Psoas muscle (tissue), 8 donors: ENCODE results near the gene RAB4A. TPM values are rescaled to one million over a fixed set of nuclear protein-coding genes. Genes with fewer than 3 reads are reported as not detected.

Experiments
- ATAC-seq, 4 donors: fragments of 200-7000 bp; cut with Tn5 transposase; one replicate each; pipeline ENCODE4 v1.9.1; 2020; ENCODE audit warnings: moderate library complexity in 3 of 4, mild to moderate bottlenecking in 2 of 4
- DNase-seq, 2 donors: peaks; one replicate each; pipeline ENCODE4 v3.0.0-alpha.2; 2020
- H3K27ac ChIP-seq: fragments of 200-600 bp; one replicate; pipeline ENCODE4 v1.8.0; 2022
- H3K27me3 ChIP-seq, 3 donors: fragments of 200-600 bp in 1 of 3; one replicate each; pipeline versions ENCODE4 v1.6.1 to v1.8.0; 2013 to 2022; ENCODE audit warnings: low read length in 2 of 3, mild to moderate bottlenecking in 2 of 3, moderate library complexity in 1 of 3; ENCODE audit not compliant: insufficient read depth in 3 of 3
- H3K36me3 ChIP-seq, 2 donors: fragments of 200-600 bp in 1 of 2; one replicate each; pipeline versions ENCODE4 v1.6.1 to v1.8.0; 2013 to 2022; ENCODE audit warnings: low read depth in 1 of 2, mild to moderate bottlenecking in 1 of 2, moderate library complexity in 1 of 2; ENCODE audit not compliant: insufficient read depth in 1 of 2
- H3K4me1 ChIP-seq: fragments of 200-600 bp; one replicate; pipeline ENCODE4 v1.8.0; 2022
- H3K4me3 ChIP-seq: fragments of 200-600 bp; one replicate; pipeline ENCODE4 v1.8.0; 2022; ENCODE audit warnings: mild to moderate bottlenecking
- H3K9me3 ChIP-seq: fragments of 200-600 bp; one replicate; pipeline ENCODE4 v1.8.0; 2022
- WGBS, 3 donors: extraction: QIAGEN DNeasy Blood & Tissue Kit; methylation state at CpG; one replicate each; pipeline versions ENCODE4 v1.1.6 to v1.1.7; 2013; 5-methylcytosine and 5-hydroxymethylcytosine counted together
- intact Hi-C, 2 donors: fragments of 100-400 bp; cut with DNase I; formaldehyde crosslinking; loops; one replicate each; pipeline versions ENCODE4 v1.11.0 to v1.14.2; 2022
- polyA plus RNA-seq, 3 donors: library from polyadenylated mRNA; stranded (reverse); fragments of 200-250 nt; gene quantifications; one replicate each; pipeline ENCODE4 v1.2.3, GENCODE V29; 2013
- total RNA-seq, 4 donors: library from RNA; stranded (reverse); fragmentation: NEBNext Ultra II Directional in 2 of 4; extraction: Animal tissue kit (Norgen Biotek cat#: 25700) in 2 of 4; gene quantifications; one replicate each; pipeline versions ENCODE4 v1.2.1 to v1.2.4, GENCODE V29; 2021 to 2023
- TF ChIP-seq, protein P1 (sequence below): fragments of 200-600 bp; IDR thresholded peaks from one replicate; pipeline ENCODE4 v1.8.0; 2022; ENCODE audit warnings: antibody characterized with exemption
- donor health status: healthy with polysubstance abuse.
- donor health status: DM: no; HTN: no; CAD: no; lungs with moderate emphysema.
- donor health status: Bipolar disorder and iron deficiency.
- donor health status: healthy.
- donor health status: DM: yes; HTN: yes; CAD: no.
- donor health status: DM: no; HTN: no; CAD: no.
- donor health status: DM: no; HTN: no; CAD: no.
- donor health status: DM: yes; HTN: yes; CAD: no.

Gene RAB4A
- total and polyA plus RNA-seq, 7 donors, result 25.2 to 67.4 (median 52.4) TPM

DNA sequence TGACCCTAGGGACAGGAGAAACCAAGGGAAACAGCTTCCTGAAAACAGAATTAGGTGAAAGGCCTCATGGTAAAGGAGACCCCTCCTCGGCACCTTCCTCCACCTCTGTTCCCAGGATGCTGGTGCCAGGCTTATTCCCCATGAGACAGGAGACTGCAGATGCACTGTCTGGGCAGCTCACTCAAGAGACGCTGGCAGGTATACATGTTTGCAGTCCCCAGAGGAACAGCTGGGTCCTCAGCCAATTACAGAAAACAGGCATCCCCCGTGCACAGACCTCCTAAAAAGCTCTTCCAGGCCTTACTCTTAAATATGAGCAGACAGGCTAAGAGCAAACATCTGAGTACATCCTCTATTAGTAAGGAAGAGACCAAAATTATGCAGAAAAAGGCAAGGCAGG, 65.4 kb downstream of the RAB4A start:
- no peak for DNase-seq
- intact Hi-C loops, result loop anchor here in 1 of 2 donors (5.0 kb wide), 1 partner anchor 64 kb away; the partner anchor contains the start of gene RAB4A

DNA sequence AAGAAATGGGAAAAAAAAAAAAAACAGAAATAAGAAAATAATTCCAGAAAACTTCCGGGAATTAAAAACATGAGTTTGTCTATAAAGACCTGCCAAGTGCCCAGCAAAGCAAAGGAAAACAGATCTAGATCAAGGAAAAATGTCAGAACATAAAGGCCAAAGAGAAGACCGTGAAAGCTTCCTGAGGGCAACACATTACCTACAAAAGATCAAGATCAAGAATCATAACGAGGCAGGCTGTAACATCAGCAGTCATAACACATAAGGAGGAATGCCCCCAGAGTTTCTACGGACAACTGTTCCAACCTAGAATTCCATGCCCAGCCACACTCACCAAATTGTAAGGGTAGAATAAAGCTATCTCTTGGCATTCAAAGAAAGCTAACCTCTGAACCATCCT, 68.2 kb downstream of the RAB4A start:
- no peak overlapping the region for H3K4me3 ChIP-seq
- peaks cover 3% of the 10 kb centered on the region for H3K9me3 ChIP-seq
- WGBS, 3 donors, result 69 to 90% (median 70%) methylated on average over 4 of the region's 4 CpGs
- intact Hi-C loops, result loop anchor here in 1 of 2 donors (5.0 kb wide), 1 partner anchor 67 kb away; the partner anchor contains the start of gene RAB4A
- H3K4me1 ChIP-seq, result peaks cover 9% of the 10 kb centered on the region
- peaks cover 0 to 6% of the 10 kb centered on the region in 2 donors for H3K36me3 ChIP-seq
- TF ChIP-seq, protein P1, sequence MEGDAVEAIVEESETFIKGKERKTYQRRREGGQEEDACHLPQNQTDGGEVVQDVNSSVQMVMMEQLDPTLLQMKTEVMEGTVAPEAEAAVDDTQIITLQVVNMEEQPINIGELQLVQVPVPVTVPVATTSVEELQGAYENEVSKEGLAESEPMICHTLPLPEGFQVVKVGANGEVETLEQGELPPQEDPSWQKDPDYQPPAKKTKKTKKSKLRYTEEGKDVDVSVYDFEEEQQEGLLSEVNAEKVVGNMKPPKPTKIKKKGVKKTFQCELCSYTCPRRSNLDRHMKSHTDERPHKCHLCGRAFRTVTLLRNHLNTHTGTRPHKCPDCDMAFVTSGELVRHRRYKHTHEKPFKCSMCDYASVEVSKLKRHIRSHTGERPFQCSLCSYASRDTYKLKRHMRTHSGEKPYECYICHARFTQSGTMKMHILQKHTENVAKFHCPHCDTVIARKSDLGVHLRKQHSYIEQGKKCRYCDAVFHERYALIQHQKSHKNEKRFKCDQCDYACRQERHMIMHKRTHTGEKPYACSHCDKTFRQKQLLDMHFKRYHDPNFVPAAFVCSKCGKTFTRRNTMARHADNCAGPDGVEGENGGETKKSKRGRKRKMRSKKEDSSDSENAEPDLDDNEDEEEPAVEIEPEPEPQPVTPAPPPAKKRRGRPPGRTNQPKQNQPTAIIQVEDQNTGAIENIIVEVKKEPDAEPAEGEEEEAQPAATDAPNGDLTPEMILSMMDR, result no peak
- H3K27ac ChIP-seq, result no peak overlapping the region
- DNase-seq (no peak), ATAC-seq (no peak)
- no peaks in the 10 kb centered on the region for H3K27me3 ChIP-seq

More for the DNA sequence above, 65.4 kb downstream of the RAB4A start:
- Histone ChIP-seq H3K36me3 (peaks cover 0 to 6% of the 10 kb centered on the region in 2 donors), H3K9me3 (peaks cover 3% of the 10 kb centered on the region), H3K27me3 (no peaks in the 10 kb centered on the region), H3K4me3 (no peak overlapping the region), H3K27ac (no peak overlapping the region), H3K4me1 (peaks cover 5% of the 10 kb centered on the region)
- 60 to 76% (median 65%) methylated on average over 3 of the region's 3 CpGs for WGBS, 3 donors
- TF ChIP-seq, protein P1, result no peak
- ATAC-seq, result no peak

DNA sequence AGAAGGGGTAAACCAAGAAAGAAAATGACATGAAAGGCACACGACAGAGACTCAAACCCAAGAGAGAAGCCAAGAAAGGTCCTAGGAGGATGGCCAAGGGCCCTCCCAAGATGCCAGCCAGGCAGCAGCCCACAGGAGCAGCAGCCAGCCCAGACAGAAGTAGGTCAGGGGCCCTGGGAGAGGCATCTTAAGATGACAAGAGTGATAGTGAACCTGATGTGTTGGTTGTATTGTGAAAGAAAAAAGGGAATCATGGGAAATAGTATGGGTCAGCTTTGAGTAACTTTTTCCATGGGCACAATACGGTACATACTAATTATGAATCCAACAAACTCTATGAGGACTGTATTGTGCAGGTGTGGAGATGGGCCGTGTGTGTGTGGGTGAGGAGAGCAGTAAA, 68.6 kb downstream of the RAB4A start:
- DNase-seq (no peak), ATAC-seq (no peak)
- Histone ChIP-seq H3K27ac (no peak overlapping the region), H3K4me3 (no peak overlapping the region), H3K9me3 (no peaks in the 10 kb centered on the region), H3K36me3 (peaks cover 0 to 6% of the 10 kb centered on the region in 2 donors), H3K27me3 (no peaks in the 10 kb centered on the region), H3K4me1 (peaks cover 9% of the 10 kb centered on the region)
- WGBS, 3 donors, result 67 to 85% (median 69%) methylated on average over 3 of the region's 3 CpGs
- intact Hi-C loops, result loop anchor here in 1 of 2 donors (5.0 kb wide), 1 partner anchor 67 kb away; the partner anchor contains the start of gene RAB4A
- TF ChIP-seq, protein P1, result no peak

DNA sequence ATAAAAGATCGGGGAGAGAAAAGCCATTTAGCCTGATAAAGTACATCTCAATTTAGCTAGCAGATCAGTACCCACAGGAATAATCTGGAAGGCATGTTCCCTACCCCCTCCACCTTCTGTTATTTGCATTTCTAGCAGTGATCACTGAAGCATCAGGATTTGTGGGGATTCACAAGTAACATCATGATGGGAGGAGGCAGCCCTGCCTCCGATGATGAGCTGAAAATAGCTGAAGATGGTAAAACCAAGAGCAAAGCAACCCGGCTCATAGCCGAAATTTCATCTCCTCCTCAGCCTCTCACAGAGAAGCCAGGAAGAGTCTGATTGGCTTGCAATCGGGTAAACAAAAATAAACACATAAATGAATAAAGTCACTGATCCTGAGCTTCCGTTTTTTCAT, 69.6 kb downstream of the RAB4A start:
- Histone ChIP-seq H3K27me3 (no peaks in the 10 kb centered on the region), H3K4me1 (peaks cover 9% of the 10 kb centered on the region), H3K36me3 (peaks cover 0 to 5% of the 10 kb centered on the region in 2 donors), H3K4me3 (no peak overlapping the region), H3K27ac (no peak overlapping the region), H3K9me3 (no peaks in the 10 kb centered on the region)
- TF ChIP-seq, protein P1, result no peak
- no peak for DNase-seq
- WGBS, 3 donors, result 90 to 96% (median 90%) methylated on average over 6 of the region's 6 CpGs
- intact Hi-C loops, result loop anchor here in 1 of 2 donors (10.0 kb wide), 1 partner anchor 114 kb away; no protein-coding TSS in a partner anchor
- no peak for ATAC-seq
